ENCODE data around the gene KSR2.

Gene KSR2

GRCh38 chr12:117580015-117580717 is 388.6 kb downstream of the KSR2 start:
- WGBS, 2 experiments = 89% methylated on average over 8 of the region's 8 CpGs
- Histone ChIP-seq H3K4me1 (ENCODE audit: control insufficient read depth, insufficient read depth, low read length) (peaks cover 9% of the 10 kb centered on the region), H3K27ac (ENCODE audit: insufficient read depth, low read depth, low read length, poor library complexity, severe bottlenecking) (no peak overlapping the region), H3K27me3 (ENCODE audit: control insufficient read depth, insufficient read depth, low read length, poor library complexity, severe bottlenecking) (peaks cover 3% of the 10 kb centered on the region), H3K9me3 (ENCODE audit: control insufficient read depth, low read length) (no peaks in the 10 kb centered on the region), H3K36me3 (ENCODE audit: control insufficient read depth, insufficient read depth, low read length) (no peaks in the 10 kb centered on the region), H3K4me3 (ENCODE audit: insufficient read depth, low read depth, low read length) (no peak overlapping the region)

GRCh38 chr12:117577122-117577657 is 391.6 kb downstream of the KSR2 start:
- WGBS, 2 experiments = 88 to 95% methylated on average over 3 of the region's 3 CpGs
- no peaks in the 10 kb centered on the region for H3K36me3 ChIP-seq (ENCODE audit: control insufficient read depth, insufficient read depth, low read length)

DNA sequence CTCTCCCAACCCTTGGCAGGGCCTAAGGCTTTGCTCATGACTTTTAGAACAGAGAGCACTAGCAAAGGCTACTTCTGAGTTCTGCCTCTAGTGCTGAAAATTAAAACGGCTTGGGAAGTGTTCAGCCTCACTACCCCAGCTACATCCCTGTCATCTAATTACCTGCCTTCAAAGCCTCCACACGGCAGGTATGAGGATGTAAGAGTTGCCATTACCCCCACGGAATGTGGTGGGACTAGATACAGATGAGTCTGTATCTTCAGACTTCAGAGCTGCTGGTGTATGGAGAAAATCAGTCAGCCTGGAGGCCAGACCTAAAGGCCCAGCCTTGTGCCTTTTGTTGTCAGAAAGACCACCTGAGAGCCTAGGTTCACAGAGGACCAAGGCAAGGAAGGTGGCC is 392.7 kb downstream of the KSR2 start:
- Histone ChIP-seq H3K27ac (ENCODE audit: insufficient read depth, low read depth, low read length, poor library complexity, severe bottlenecking) (no peak overlapping the region), H3K9me3 (ENCODE audit: control insufficient read depth, low read length) (no peaks in the 10 kb centered on the region), H3K4me1 (ENCODE audit: control insufficient read depth, insufficient read depth, low read length) (peaks cover 9% of the 10 kb centered on the region), H3K4me3 (ENCODE audit: insufficient read depth, low read depth, low read length) (no peak overlapping the region), H3K27me3 (ENCODE audit: control insufficient read depth, insufficient read depth, low read length, poor library complexity, severe bottlenecking) (no peaks in the 10 kb centered on the region), H3K36me3 (ENCODE audit: control insufficient read depth, insufficient read depth, low read length) (no peaks in the 10 kb centered on the region)
- 89 to 95% methylated on average over 3 of the region's 3 CpGs for WGBS, 2 experiments

More at GRCh38 chr12:117577122-117577657, 391.6 kb downstream of the KSR2 start:
- Histone ChIP-seq H3K4me3 (ENCODE audit: insufficient read depth, low read depth, low read length) (no peak overlapping the region), H3K4me1 (ENCODE audit: control insufficient read depth, insufficient read depth, low read length) (peaks cover 9% of the 10 kb centered on the region), H3K9me3 (ENCODE audit: control insufficient read depth, low read length) (no peaks in the 10 kb centered on the region), H3K27me3 (ENCODE audit: control insufficient read depth, insufficient read depth, low read length, poor library complexity, severe bottlenecking) (no peaks in the 10 kb centered on the region), H3K27ac (ENCODE audit: insufficient read depth, low read depth, low read length, poor library complexity, severe bottlenecking) (no peak overlapping the region)

- no peak overlapping the region for H3K27ac ChIP-seq (ENCODE audit: insufficient read depth, low read depth, low read length, poor library complexity, severe bottlenecking)
- WGBS, 2 experiments = 94 to 99% methylated on average over 2 of the region's 2 CpGs
- H3K27me3 ChIP-seq (ENCODE audit: control insufficient read depth, insufficient read depth, low read length, poor library complexity, severe bottlenecking) = no peaks in the 10 kb centered on the region
- H3K4me3 ChIP-seq (ENCODE audit: insufficient read depth, low read depth, low read length) = no peak overlapping the region
- no peaks in the 10 kb centered on the region for H3K36me3 ChIP-seq (ENCODE audit: control insufficient read depth, insufficient read depth, low read length)
- no peaks in the 10 kb centered on the region for H3K9me3 ChIP-seq (ENCODE audit: control insufficient read depth, low read length)
- H3K4me1 ChIP-seq (ENCODE audit: control insufficient read depth, insufficient read depth, low read length) = no peaks in the 10 kb centered on the region
Observed at GRCh38 chr12:117574655-117575054, 394.1 kb downstream of the KSR2 start.

DNA sequence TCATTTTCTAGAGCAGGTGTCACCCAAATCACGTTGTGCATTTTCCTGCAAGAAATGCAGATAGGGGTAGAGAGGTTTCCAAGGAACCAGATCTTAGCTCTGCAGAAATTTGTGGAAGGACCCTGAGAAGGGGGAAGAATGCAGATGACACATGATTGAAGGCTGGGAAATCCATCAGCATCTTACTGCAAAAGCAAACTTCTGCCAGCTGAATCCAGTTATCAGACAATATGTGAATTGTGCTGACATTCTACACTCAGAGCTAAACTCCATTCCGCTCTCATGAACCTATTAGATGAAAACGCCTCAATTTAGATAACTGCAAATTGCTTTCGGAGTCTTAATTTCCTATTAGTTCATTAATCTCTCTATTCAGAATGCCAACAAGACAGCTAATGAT is 396.0 kb downstream of the KSR2 start:
- H3K27ac ChIP-seq (ENCODE audit: insufficient read depth, low read depth, low read length, poor library complexity, severe bottlenecking) = no peak overlapping the region
- H3K4me3 ChIP-seq (ENCODE audit: insufficient read depth, low read depth, low read length) = no peak overlapping the region
- no peaks in the 10 kb centered on the region for H3K9me3 ChIP-seq (ENCODE audit: control insufficient read depth, low read length)
- 94 to 97% methylated on average over 4 of the region's 4 CpGs for WGBS, 2 experiments
- peaks cover under 1% of the 10 kb centered on the region for H3K4me1 ChIP-seq (ENCODE audit: control insufficient read depth, insufficient read depth, low read length)
- no peaks in the 10 kb centered on the region for H3K36me3 ChIP-seq (ENCODE audit: control insufficient read depth, insufficient read depth, low read length)
- no peaks in the 10 kb centered on the region for H3K27me3 ChIP-seq (ENCODE audit: control insufficient read depth, insufficient read depth, low read length, poor library complexity, severe bottlenecking)

- no peaks in the 10 kb centered on the region for H3K9me3 ChIP-seq (ENCODE audit: control insufficient read depth, low read length)
- 92 to 93% methylated on average over 3 of the region's 3 CpGs for WGBS, 2 experiments
- H3K27ac ChIP-seq (ENCODE audit: insufficient read depth, low read depth, low read length, poor library complexity, severe bottlenecking) = no peak overlapping the region
Observed at GRCh38 chr12:117571321-117571720, 397.5 kb downstream of the KSR2 start.

DNA sequence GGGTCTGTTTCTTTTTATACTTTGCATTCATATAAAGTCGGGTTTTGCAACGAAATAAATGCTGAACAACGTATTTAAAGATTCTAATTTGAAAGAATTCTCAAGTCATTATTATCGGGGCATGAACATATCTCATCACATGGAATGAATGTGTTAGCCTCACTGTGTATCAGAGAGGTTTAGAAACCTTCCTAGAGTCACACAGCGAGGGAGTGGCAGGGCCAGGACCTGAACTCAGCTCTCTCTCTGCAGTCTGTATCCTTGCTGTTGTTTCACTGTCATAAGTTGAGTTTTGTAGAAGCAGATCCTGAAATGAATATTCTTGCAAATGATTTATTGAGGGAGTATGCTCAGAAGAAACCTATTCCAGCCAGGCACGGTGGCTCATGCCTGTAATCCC is 398.2 kb downstream of the KSR2 start:
- Histone ChIP-seq H3K27me3 (ENCODE audit: control insufficient read depth, insufficient read depth, low read length, poor library complexity, severe bottlenecking) (no peaks in the 10 kb centered on the region), H3K4me3 (ENCODE audit: insufficient read depth, low read depth, low read length) (no peak overlapping the region), H3K36me3 (ENCODE audit: control insufficient read depth, insufficient read depth, low read length) (no peaks in the 10 kb centered on the region), H3K27ac (ENCODE audit: insufficient read depth, low read depth, low read length, poor library complexity, severe bottlenecking) (no peak overlapping the region), H3K4me1 (ENCODE audit: control insufficient read depth, insufficient read depth, low read length) (peaks cover 8% of the 10 kb centered on the region), H3K9me3 (ENCODE audit: control insufficient read depth, low read length) (no peaks in the 10 kb centered on the region)
- 95 to 96% methylated on average over 6 of the region's 6 CpGs for WGBS, 2 experiments

More at GRCh38 chr12:117571321-117571720, 397.5 kb downstream of the KSR2 start:
- no peaks in the 10 kb centered on the region for H3K36me3 ChIP-seq (ENCODE audit: control insufficient read depth, insufficient read depth, low read length)
- H3K27me3 ChIP-seq (ENCODE audit: control insufficient read depth, insufficient read depth, low read length, poor library complexity, severe bottlenecking) = no peaks in the 10 kb centered on the region
- H3K4me3 ChIP-seq (ENCODE audit: insufficient read depth, low read depth, low read length) = no peak overlapping the region
- H3K4me1 ChIP-seq (ENCODE audit: control insufficient read depth, insufficient read depth, low read length) = peaks cover 8% of the 10 kb centered on the region

- Histone ChIP-seq H3K27ac (ENCODE audit: insufficient read depth, low read depth, low read length, poor library complexity, severe bottlenecking) (no peak overlapping the region), H3K4me1 (ENCODE audit: control insufficient read depth, insufficient read depth, low read length) (peaks cover 18% of the 10 kb centered on the region), H3K36me3 (ENCODE audit: control insufficient read depth, insufficient read depth, low read length) (no peaks in the 10 kb centered on the region), H3K9me3 (ENCODE audit: control insufficient read depth, low read length) (no peaks in the 10 kb centered on the region), H3K27me3 (ENCODE audit: control insufficient read depth, insufficient read depth, low read length, poor library complexity, severe bottlenecking) (no peaks in the 10 kb centered on the region), H3K4me3 (ENCODE audit: insufficient read depth, low read depth, low read length) (no peak overlapping the region)
- 81 to 88% methylated on average over 8 to 9 of the region's 9 CpGs for WGBS, 2 experiments
Observed at GRCh38 chr12:117567644-117568216, 401.1 kb downstream of the KSR2 start.

GRCh38 chr12:117564881-117565280 is 403.9 kb downstream of the KSR2 start:
- Histone ChIP-seq H3K4me3 (ENCODE audit: insufficient read depth, low read depth, low read length) (no peak overlapping the region), H3K9me3 (ENCODE audit: control insufficient read depth, low read length) (no peaks in the 10 kb centered on the region), H3K36me3 (ENCODE audit: control insufficient read depth, insufficient read depth, low read length) (no peaks in the 10 kb centered on the region), H3K27me3 (ENCODE audit: control insufficient read depth, insufficient read depth, low read length, poor library complexity, severe bottlenecking) (no peaks in the 10 kb centered on the region), H3K27ac (ENCODE audit: insufficient read depth, low read depth, low read length, poor library complexity, severe bottlenecking) (peak overlapping the region; percentile 17), H3K4me1 (ENCODE audit: control insufficient read depth, insufficient read depth, low read length) (peaks cover 18% of the 10 kb centered on the region)
- 63 to 64% methylated on average over 9 of the region's 9 CpGs for WGBS, 2 experiments

- Histone ChIP-seq H3K27ac (ENCODE audit: insufficient read depth, low read depth, low read length, poor library complexity, severe bottlenecking) (no peak overlapping the region), H3K9me3 (ENCODE audit: control insufficient read depth, low read length) (no peaks in the 10 kb centered on the region), H3K4me1 (ENCODE audit: control insufficient read depth, insufficient read depth, low read length) (peaks cover 18% of the 10 kb centered on the region), H3K36me3 (ENCODE audit: control insufficient read depth, insufficient read depth, low read length) (no peaks in the 10 kb centered on the region), H3K27me3 (ENCODE audit: control insufficient read depth, insufficient read depth, low read length, poor library complexity, severe bottlenecking) (no peaks in the 10 kb centered on the region), H3K4me3 (ENCODE audit: insufficient read depth, low read depth, low read length) (no peak overlapping the region)
- 91 to 97% methylated on average over 2 of the region's 2 CpGs for WGBS, 2 experiments
Observed at GRCh38 chr12:117563706-117564105, 405.1 kb downstream of the KSR2 start.

All from ectodermal cell (in vitro differentiated cells).